ENCODE data around the gene DLG5. TPM values are rescaled to one million over a fixed set of nuclear protein-coding genes. Genes with fewer than 3 reads are reported as not detected.

Gene DLG5
- total and polyA plus RNA-seq, 9 of the 15 experiments (the other 6 are each of a cell fraction or from before 2014, with no cell fraction given) = 1.4 to 26.8 (median 11.2) TPM

GRCh38 chr10:77789861-77790260 is 136.7 kb downstream of the DLG5 start (continued):
- TF ChIP-seq ETS1 (conservative IDR thresholded peaks at IDR 0.05; ENCODE audit: control insufficient read depth, low read depth, low read length) (no peak), MTA2 (IDR thresholded peaks at IDR 0.05; ENCODE audit: low read depth) (no peak)

GRCh38 chr10:77789016-77789415 is 137.5 kb downstream of the DLG5 start:
- Histone ChIP-seq H2AFZ (ENCODE audit: low read depth, low read length) (no peak overlapping the region), H3K4me1 (replicated peaks in 1 of 2; ENCODE audit: control insufficient read depth in 2 of 2, insufficient read depth in 2 of 2, low read length in 2 of 2) (no peaks in the 10 kb centered on the region), H3K9me3 (replicated peaks; ENCODE audit: control insufficient read depth, insufficient read depth, low read depth, low read length) (no peaks in the 10 kb centered on the region), H4K20me1 (replicated peaks; ENCODE audit: control insufficient read depth, insufficient read depth, low read length) (no peaks in the 10 kb centered on the region), H3K9me1 (ENCODE audit: control insufficient read depth, insufficient read depth, low read length) (no peaks in the 10 kb centered on the region), H3K4me2 (ENCODE audit: insufficient read depth, low read length) (no peak overlapping the region), H3K9ac (ENCODE audit: insufficient read depth in 1 of 2, low read depth in 2 of 2, low read length in 2 of 2) (no peak overlapping the region; a peak in 1 of 4 replicates), H3K27ac (ENCODE audit: extremely low read depth, low read depth, low read length) (no peak overlapping the region), H3K4me3 (no peak overlapping the region), H3K79me2 (ENCODE audit: control insufficient read depth, insufficient read depth, low read length) (no peaks in the 10 kb centered on the region), H3K36me3 (ENCODE audit: control insufficient read depth, insufficient read depth, low read length) (peaks cover 27% of the 10 kb centered on the region; the same call in 1 of the 3 replicates), H3K27me3 (ENCODE audit: control insufficient read depth in 2 of 2, insufficient read depth in 2 of 2, low read length in 2 of 2) (no peaks in the 10 kb centered on the region)
- WGBS (ENCODE audit: insufficient coverage, low coverage, missing lambda C conversion rate) = 83% methylated on average over 5 of the region's 5 CpGs
- in situ Hi-C loops (cut with MboI) (no loop called here), intact Hi-C loops (cut with micrococcal nuclease) (no loop called here)
- ATAC-seq (no peak), FAIRE-seq (no peak), DNase-seq (ENCODE audit: extremely low read depth in 1 of 4, low spot score in 3 of 4) (no peak)
- no TSS peak for BruUV-seq (replicated peaks)
- no peak for TF ChIP-seq ZBTB8A (IDR thresholded peaks at IDR 0.05; ENCODE audit: partially characterized antibody)
- no peak for TF ChIP-seq MITF (IDR thresholded peaks at IDR 0.05)
- no peak for TF ChIP-seq ZNF324 (CRISPR knock-in tag; IDR thresholded peaks at IDR 0.05)
- no peak for TF ChIP-seq SMARCB1 (IDR thresholded peaks at IDR 0.05; ENCODE audit: insufficient read length, low read depth)
- no peak for TF ChIP-seq ZNF740 (CRISPR knock-in tag; IDR thresholded peaks at IDR 0.05)
- no peak for TF ChIP-seq ZNF740 (tag; IDR thresholded peaks at IDR 0.05)
- no peak for TF ChIP-seq HIVEP1 (CRISPR knock-in tag; IDR thresholded peaks at IDR 0.05)
- TF ChIP-seq ZNF253 (CRISPR knock-in tag; conservative IDR thresholded peaks at IDR 0.05) = no peak
- no peak for TF ChIP-seq TFAM (CRISPR knock-in tag; conservative IDR thresholded peaks at IDR 0.05)
- TF ChIP-seq KDM4B (IDR thresholded peaks at IDR 0.05; ENCODE audit: borderline replicate concordance in 2 of 2, low read depth in 1 of 2) = no peak
- TF ChIP-seq PREB (CRISPR knock-in tag; IDR thresholded peaks at IDR 0.05) = no peak
- TF ChIP-seq SREBF2 (CRISPR knock-in tag; IDR thresholded peaks at IDR 0.05) = no peak
- no peak for TF ChIP-seq NR2F6 (CRISPR knock-in tag; IDR thresholded peaks at IDR 0.05)
- no peak for TF ChIP-seq SRSF7 (optimal IDR thresholded peaks at IDR 0.05; ENCODE audit: low read depth, low read length)
- ChIA-PET CTCF (ENCODE audit: low intra/inter-chr PET ratio) (no interaction called here), POLR2A (interaction anchor here (0.8 kb wide), 1 partner anchor 15 kb away, joined by 4 read pairs; no protein-coding TSS in a partner anchor)
